Hepatocyte (in vitro differentiated cells): Measurements from ENCODE around the gene ETV7. TPM values are rescaled to one million over a fixed set of nuclear protein-coding genes. Genes with fewer than 3 reads are reported as not detected.

Experiments used
- DNase-seq: peaks from one replicate; pipeline ENCODE4 v3.0.0-alpha.2; 2016; ENCODE audit warnings: low spot score
- H2AFZ ChIP-seq: fragments of 200-600 bp; sonication (generic); 2 replicates; pipeline ENCODE4 v1.6.0; 2016; ENCODE audit warnings: antibody characterized with exemption, mild to moderate bottlenecking
- H3K27ac ChIP-seq: fragments of 200-600 bp; sonication (generic); 2 replicates; pipeline ENCODE4 v1.5.1; 2016; ENCODE audit warnings: mild to moderate bottlenecking
- H3K27me3 ChIP-seq: fragments of 200-600 bp; sonication (generic); 2 replicates; pipeline ENCODE4 v1.6.1; 2016
- H3K36me3 ChIP-seq: fragments of 200-600 bp; sonication (generic); replicated peaks from 2 replicates; pipeline ENCODE4 v1.5.1; 2016; ENCODE audit warnings: low read depth; ENCODE audit not compliant: insufficient read depth
- H3K4me1 ChIP-seq: fragments of 200-600 bp; sonication (generic); 2 replicates; pipeline ENCODE4 v1.5.1; 2016; ENCODE audit warnings: mild to moderate bottlenecking, moderate library complexity; ENCODE audit not compliant: insufficient read depth
- H3K4me2 ChIP-seq: fragments of 200-600 bp; sonication (generic); 2 replicates; pipeline ENCODE4 v1.6.0; 2016
- H3K4me3 ChIP-seq: fragments of 200-600 bp; sonication (generic); 2 replicates; pipeline ENCODE4 v1.5.1; 2016; ENCODE audit warnings: mild to moderate bottlenecking
- H3K79me2 ChIP-seq: fragments of 200-600 bp; sonication (generic); 2 replicates; pipeline ENCODE4 v1.6.0; 2017; ENCODE audit warnings: mild to moderate bottlenecking
- H3K9me2 ChIP-seq: fragments of 200-600 bp; sonication (generic); replicated peaks from 2 replicates; pipeline ENCODE4 v1.6.0; 2017; ENCODE audit warnings: mild to moderate bottlenecking; ENCODE audit not compliant: insufficient read depth
- H3K9me3 ChIP-seq: fragments of 200-600 bp; sonication (generic); 2 replicates; pipeline ENCODE4 v1.5.1; 2016; ENCODE audit warnings: low read depth, mild to moderate bottlenecking
- H4K20me1 ChIP-seq: fragments of 200-600 bp; sonication (generic); 2 replicates; pipeline ENCODE4 v1.6.0; 2016; ENCODE audit warnings: mild to moderate bottlenecking; ENCODE audit not compliant: insufficient read depth, poor library complexity, severe bottlenecking
- EZH2 ChIP-seq: fragments of 200-600 bp; sonication (generic); IDR thresholded peaks from 2 replicates; pipeline ENCODE4 v1.6.1; 2016; ENCODE audit warnings: antibody characterized with exemption, mild to moderate bottlenecking, borderline replicate concordance
- EZH2phosphoT487 ChIP-seq: fragments of 200-600 bp; sonication (generic); IDR thresholded peaks from one replicate; pipeline ENCODE4 v1.6.1; 2018; ENCODE audit warnings: antibody characterized with exemption, mild to moderate bottlenecking, low read depth, moderate library complexity; ENCODE audit not compliant: unreplicated experiment, severe bottlenecking
- WGBS: methylation state at CpG from one replicate; pipeline ENCODE4 v1.1.6; 2016; ENCODE audit warnings: low lambda C conversion rate; ENCODE audit errors: missing lambda C conversion rate; 5-methylcytosine and 5-hydroxymethylcytosine counted together
- polyA plus RNA-seq: library from polyadenylated mRNA; unstranded; fragments of >200 nt; fragmentation: Nextera tagmentation; extraction: Ambion mirVana; gene quantifications from 2 replicates; pipeline ENCODE4 v1.2.1, GENCODE V29; 2016
- total RNA-seq: library from RNA; depleted of rRNA; stranded (reverse); fragments of >200 nt; gene quantifications from 2 replicates; pipeline ENCODE4 v1.2.3, GENCODE V29; 2014
- TF ChIP-seq, protein P1 (sequence below): fragments of 200-600 bp; sonication (generic); IDR thresholded peaks from 2 replicates; pipeline ENCODE4 v1.5.1; 2016; ENCODE audit warnings: antibody characterized with exemption, mild to moderate bottlenecking; ENCODE audit not compliant: poor library complexity

The ETV7 gene
- total and polyA plus RNA-seq, 2 experiments from 2014 or later: 1.2 TPM

DNA sequence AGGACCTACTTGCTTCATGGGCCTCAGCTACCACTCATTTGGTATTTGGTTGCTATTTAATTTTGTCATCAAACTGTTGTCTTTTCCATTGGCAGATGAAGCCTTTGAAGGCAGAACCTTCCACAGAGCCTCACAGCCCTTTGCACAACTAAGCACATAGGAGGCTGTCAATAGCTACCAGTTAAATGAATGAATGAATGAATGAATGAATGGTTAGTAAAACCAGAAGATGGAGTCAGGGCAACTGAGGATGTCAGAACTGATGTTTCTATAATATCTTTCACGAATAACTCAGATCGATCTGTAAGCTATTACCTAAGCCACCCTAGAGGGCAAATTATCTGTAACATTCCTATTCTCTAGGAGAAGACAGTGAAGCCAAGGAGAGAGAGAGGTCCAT is 69.8 kb downstream of the ETV7 start:
- H3K4me1 ChIP-seq: peaks cover 23% of the 10 kb centered on the region
- DNase-seq: no peak
- no peaks in the 10 kb centered on the region for H3K9me3 ChIP-seq
- no peaks in the 10 kb centered on the region for H3K9me2 ChIP-seq
- H3K4me3 ChIP-seq: no peak overlapping the region
- no peak overlapping the region for H2AFZ ChIP-seq
- H3K36me3 ChIP-seq: no peaks in the 10 kb centered on the region
- TF ChIP-seq EZH2 (no peak), EZH2phosphoT487 (no peak)
- TF ChIP-seq, protein P1, sequence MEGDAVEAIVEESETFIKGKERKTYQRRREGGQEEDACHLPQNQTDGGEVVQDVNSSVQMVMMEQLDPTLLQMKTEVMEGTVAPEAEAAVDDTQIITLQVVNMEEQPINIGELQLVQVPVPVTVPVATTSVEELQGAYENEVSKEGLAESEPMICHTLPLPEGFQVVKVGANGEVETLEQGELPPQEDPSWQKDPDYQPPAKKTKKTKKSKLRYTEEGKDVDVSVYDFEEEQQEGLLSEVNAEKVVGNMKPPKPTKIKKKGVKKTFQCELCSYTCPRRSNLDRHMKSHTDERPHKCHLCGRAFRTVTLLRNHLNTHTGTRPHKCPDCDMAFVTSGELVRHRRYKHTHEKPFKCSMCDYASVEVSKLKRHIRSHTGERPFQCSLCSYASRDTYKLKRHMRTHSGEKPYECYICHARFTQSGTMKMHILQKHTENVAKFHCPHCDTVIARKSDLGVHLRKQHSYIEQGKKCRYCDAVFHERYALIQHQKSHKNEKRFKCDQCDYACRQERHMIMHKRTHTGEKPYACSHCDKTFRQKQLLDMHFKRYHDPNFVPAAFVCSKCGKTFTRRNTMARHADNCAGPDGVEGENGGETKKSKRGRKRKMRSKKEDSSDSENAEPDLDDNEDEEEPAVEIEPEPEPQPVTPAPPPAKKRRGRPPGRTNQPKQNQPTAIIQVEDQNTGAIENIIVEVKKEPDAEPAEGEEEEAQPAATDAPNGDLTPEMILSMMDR: no peak
- no peaks in the 10 kb centered on the region for H3K27me3 ChIP-seq
- no peaks in the 10 kb centered on the region for H3K79me2 ChIP-seq
- H3K4me2 ChIP-seq: no peak overlapping the region
- H4K20me1 ChIP-seq: no peaks in the 10 kb centered on the region
- WGBS: 97% methylated on average over 2 of the region's 2 CpGs
- H3K27ac ChIP-seq: no peak overlapping the region

Other genes starting within 250 kb of the ETV7 start
- gene BRPF3, start 190.9 kb downstream of the ETV7 start, total RNA-seq: 31.4 and 33.7 TPM in 2 replicates
- gene BRPF3, start 190.9 kb downstream of the ETV7 start, polyA plus RNA-seq: 25.5 and 25.9 TPM in 2 replicates
- 0.57 TPM in 1 of 2 replicates, not detected in the other for gene PNPLA1, start 117.6 kb downstream of the ETV7 start, total RNA-seq
- 0.48 and 0.64 TPM in 2 replicates for gene PNPLA1, start 117.6 kb downstream of the ETV7 start, polyA plus RNA-seq
- gene BNIP5, start 50.8 kb downstream of the ETV7 start, total RNA-seq: 27.6 and 29.1 TPM in 2 replicates
- 28.1 and 29.2 TPM in 2 replicates for gene BNIP5, start 50.8 kb downstream of the ETV7 start, polyA plus RNA-seq
- not detected in 2 replicates for gene PXT1, start 55.2 kb upstream of the ETV7 start, total RNA-seq
- gene PXT1, start 55.2 kb upstream of the ETV7 start, polyA plus RNA-seq: not detected in 2 replicates
- 54.3 and 56.3 TPM in 2 replicates for gene KCTD20, start 55.3 kb upstream of the ETV7 start, total RNA-seq
- gene KCTD20, start 55.3 kb upstream of the ETV7 start, polyA plus RNA-seq: 21.4 and 27.4 TPM in 2 replicates
- gene STK38, start 159.8 kb upstream of the ETV7 start, total RNA-seq: 37.9 and 39.1 TPM in 2 replicates
- 27.7 and 30.5 TPM in 2 replicates for gene STK38, start 159.8 kb upstream of the ETV7 start, polyA plus RNA-seq
- 115 and 135 TPM in 2 replicates for gene SRSF3, start 206.7 kb upstream of the ETV7 start, total RNA-seq
- gene SRSF3, start 206.7 kb upstream of the ETV7 start, polyA plus RNA-seq: 190 and 192 TPM in 2 replicates